ENCODE data around the gene ITGAV.

The ITGAV gene

GRCh38 chr2:186570604-186571003 lies 19.3 kb upstream of the ITGAV start (continued):
- TF ChIP-seq ZBTB44 (tag by site-specific recombination; IDR thresholded peaks at IDR 0.05) (no peak), ZNF350 (tag by site-specific recombination; IDR thresholded peaks at IDR 0.05) (no peak), ZBTB1 (tag by site-specific recombination; IDR thresholded peaks at IDR 0.05) (no peak), ZSCAN30 (tag by site-specific recombination; IDR thresholded peaks at IDR 0.05) (no peak), SP7 (tag by site-specific recombination; IDR thresholded peaks at IDR 0.05) (peak; percentile 38; the same call in 1 of the 2 replicates), HIC1 (tag by site-specific recombination; IDR thresholded peaks at IDR 0.05) (peak; percentile 62; the same call in 1 of the 2 replicates), ZNF843 (tag by site-specific recombination; IDR thresholded peaks at IDR 0.05) (no peak), ZNF830 (tag by site-specific recombination; IDR thresholded peaks at IDR 0.05; ENCODE audit: low read depth) (no peak), HOXD13 (CRISPR knock-in tag; IDR thresholded peaks at IDR 0.05; ENCODE audit: borderline replicate concordance) (no peak), WT1 (tag by site-specific recombination; IDR thresholded peaks at IDR 0.05) (no peak), ELK4 (IDR thresholded peaks at IDR 0.05; ENCODE audit: borderline replicate concordance, low read depth, low read length) (no peak), ZBTB20 (tag by site-specific recombination; IDR thresholded peaks at IDR 0.05) (no peak), PRDM6 (tag by site-specific recombination; IDR thresholded peaks at IDR 0.05) (peak; percentile 91), ZNF426 (tag by site-specific recombination; IDR thresholded peaks at IDR 0.05) (no peak), ZFHX2 (tag by site-specific recombination; conservative IDR thresholded peaks at IDR 0.05) (peak; percentile 47), PRDM1 (tag by site-specific recombination; IDR thresholded peaks at IDR 0.05) (peak; percentile 15; the same call in 1 of the 2 replicates), GLIS2 (tag by site-specific recombination; IDR thresholded peaks at IDR 0.05) (no peak), GLIS1 (tag by site-specific recombination; IDR thresholded peaks at IDR 0.05) (peak; percentile 72), ZNF747 (tag by site-specific recombination; IDR thresholded peaks at IDR 0.05) (no peak), ZNF777 (tag by site-specific recombination; IDR thresholded peaks at IDR 0.05; ENCODE audit: borderline replicate concordance) (no peak), ZNF362 (tag by site-specific recombination; IDR thresholded peaks at IDR 0.05) (no peak), ZNF2 (tag by site-specific recombination; IDR thresholded peaks at IDR 0.05) (no peak), ZNF629 (tag by site-specific recombination; IDR thresholded peaks at IDR 0.05) (no peak), ZNF280D (tag by site-specific recombination; IDR thresholded peaks at IDR 0.05) (no peak), ZNF704 (tag by site-specific recombination; IDR thresholded peaks at IDR 0.05) (no peak), ZNF596 (tag by site-specific recombination; IDR thresholded peaks at IDR 0.05) (no peak)

All from HEK293 (cell line).